ENCODE measurements around the gene MSANTD4.
"Not testable (repeated sequence)": the region's sequence is repeated elsewhere in the genome, so short reads cannot be mapped to it uniquely, and the experiment has no call there.

DNA sequence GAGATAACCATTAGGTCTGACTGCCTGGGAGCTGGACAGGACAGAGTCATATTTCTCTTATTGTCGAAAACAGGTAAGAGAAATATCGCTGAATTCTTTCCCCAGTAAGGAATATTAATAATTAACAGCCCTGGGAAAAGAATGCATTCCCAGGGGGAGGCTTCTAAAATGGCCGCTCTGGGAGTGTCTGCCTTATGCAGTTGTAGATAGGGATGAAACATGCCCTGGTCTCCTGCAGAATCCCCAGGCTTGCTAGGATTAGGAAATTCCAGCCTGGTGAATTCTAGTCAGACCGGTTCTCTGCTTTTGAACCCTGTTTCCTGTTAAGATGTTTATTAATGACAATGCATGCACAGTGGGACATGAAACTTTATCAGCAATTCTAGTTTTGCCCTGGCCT, 18.9 kb downstream of the MSANTD4 start:
- not testable (repeated sequence) for TF ChIP-seq EZH2 (IDR thresholded peaks at IDR 0.05; ENCODE audit: insufficient read depth, poor library complexity, severe bottlenecking); EZH2phosphoT487 (IDR thresholded peaks at IDR 0.05; ENCODE audit: insufficient read depth, low read depth)

Measured in GM23248 (cell line).